GM12878 (cell line): ENCODE results near the gene RSPRY1.

Experiments used
- ASH2L ChIP-seq: fragments of 300-600, 200-600 bp; sonication (generic); IDR thresholded peaks from 2 replicates; pipeline ENCODE4 v1.6.1; 2017; ENCODE audit warnings: low read depth, mild to moderate bottlenecking, borderline replicate concordance
- CREB1 ChIP-seq: IDR thresholded peaks from 2 replicates; pipeline ENCODE4 v1.6.1; 2012; ENCODE audit warnings: low read depth, mild to moderate bottlenecking, inconsistent platforms
- DPF2 ChIP-seq: fragments of 450-650 bp; IDR thresholded peaks from 2 replicates; pipeline ENCODE4 v1.6.1; 2017; ENCODE audit warnings: mild to moderate bottlenecking
- EP300 ChIP-seq, 2 experiments: fragments of 150-350 bp in 1 of 2; IDR thresholded peaks; 2 replicates each; pipeline ENCODE4 v1.6.1; 2011 to 2012; ENCODE audit warnings: low read depth in 2 of 2, low read length in 2 of 2, borderline replicate concordance in 1 of 2, improper control_type of control experiment in 1 of 2, inconsistent platforms in 1 of 2; ENCODE audit not compliant: control insufficient read depth in 1 of 2
- FOS ChIP-seq: IDR thresholded peaks from 3 replicates; pipeline ENCODE4 v1.6.1; 2011; ENCODE audit warnings: borderline replicate concordance; ENCODE audit not compliant: insufficient read length; ENCODE audit errors: extremely low read depth
- GABPA ChIP-seq: IDR thresholded peaks from 2 replicates; pipeline ENCODE4 v1.6.1; 2014; ENCODE audit warnings: antibody characterized with exemption, low read depth, mild to moderate bottlenecking, inconsistent platforms
- PBX3 ChIP-seq: IDR thresholded peaks from 2 replicates; pipeline ENCODE4 v1.6.1; 2011; ENCODE audit warnings: mild to moderate bottlenecking, low read depth, low read length, moderate library complexity; ENCODE audit not compliant: insufficient replicate concordance
- POLR2AphosphoS2 ChIP-seq: IDR thresholded peaks from 2 replicates; pipeline ENCODE4 v1.6.1; 2011; ENCODE audit warnings: low read depth, mild to moderate bottlenecking, low read length, improper control_type of control experiment, moderate library complexity
- YY1 ChIP-seq: IDR thresholded peaks from 2 replicates; pipeline ENCODE4 v1.6.1; 2011; ENCODE audit warnings: low read depth, mild to moderate bottlenecking, low read length
- TF ChIP-seq, protein P1 (sequence below), 3 experiments: IDR thresholded peaks in 2 of 3; conservative IDR thresholded peaks in 1 of 3; 2 replicates each; pipeline ENCODE4 v1.5.1; 2011; ENCODE audit warnings: low read depth in 3 of 3, low read length in 3 of 3, mild to moderate bottlenecking in 3 of 3, control low read depth in 2 of 3, moderate library complexity in 2 of 3, inconsistent platforms in 1 of 3, mixed read lengths in 1 of 3; ENCODE audit not compliant: control insufficient read depth in 2 of 3, insufficient read depth in 1 of 3; ENCODE audit errors: extremely low read depth in 1 of 3
- TF ChIP-seq, protein P2 (sequence below): IDR thresholded peaks from 2 replicates; pipeline ENCODE4 v1.6.1; 2011; ENCODE audit warnings: borderline replicate concordance, low read depth, mild to moderate bottlenecking, moderate library complexity, low read length; ENCODE audit not compliant: insufficient read depth, poor library complexity, severe bottlenecking
- TF ChIP-seq, protein P3 (sequence below): IDR thresholded peaks from 2 replicates; pipeline ENCODE4 v1.6.1; 2012; ENCODE audit warnings: low read depth, low read length, improper control_type of control experiment
- TF ChIP-seq, protein P4 (sequence below): fragments of 150-350 bp; IDR thresholded peaks from 2 replicates; pipeline ENCODE4 v1.6.1; 2014; ENCODE audit warnings: mild to moderate bottlenecking, low read depth, low read length

DNA sequence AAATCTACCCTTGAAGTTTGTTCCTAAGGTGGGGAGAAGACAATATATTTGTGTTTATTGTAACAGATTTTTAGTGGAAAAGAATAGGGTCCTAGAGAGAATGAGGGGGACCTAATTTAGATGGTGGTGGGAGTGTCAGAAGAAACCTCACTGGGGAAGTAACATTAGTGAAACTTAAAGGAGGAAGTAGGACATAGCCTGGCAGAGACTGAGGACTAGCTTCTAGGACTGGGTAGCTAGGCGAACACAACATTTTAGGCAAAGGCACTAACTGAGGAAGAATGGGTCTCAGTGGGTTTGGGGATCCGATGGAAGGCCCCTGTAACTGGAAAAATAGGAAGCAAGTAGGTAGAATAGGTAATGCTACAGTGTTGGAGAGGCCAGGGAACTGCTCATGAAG, 54.7 kb downstream of the RSPRY1 start:
- TF ChIP-seq, protein P1, sequence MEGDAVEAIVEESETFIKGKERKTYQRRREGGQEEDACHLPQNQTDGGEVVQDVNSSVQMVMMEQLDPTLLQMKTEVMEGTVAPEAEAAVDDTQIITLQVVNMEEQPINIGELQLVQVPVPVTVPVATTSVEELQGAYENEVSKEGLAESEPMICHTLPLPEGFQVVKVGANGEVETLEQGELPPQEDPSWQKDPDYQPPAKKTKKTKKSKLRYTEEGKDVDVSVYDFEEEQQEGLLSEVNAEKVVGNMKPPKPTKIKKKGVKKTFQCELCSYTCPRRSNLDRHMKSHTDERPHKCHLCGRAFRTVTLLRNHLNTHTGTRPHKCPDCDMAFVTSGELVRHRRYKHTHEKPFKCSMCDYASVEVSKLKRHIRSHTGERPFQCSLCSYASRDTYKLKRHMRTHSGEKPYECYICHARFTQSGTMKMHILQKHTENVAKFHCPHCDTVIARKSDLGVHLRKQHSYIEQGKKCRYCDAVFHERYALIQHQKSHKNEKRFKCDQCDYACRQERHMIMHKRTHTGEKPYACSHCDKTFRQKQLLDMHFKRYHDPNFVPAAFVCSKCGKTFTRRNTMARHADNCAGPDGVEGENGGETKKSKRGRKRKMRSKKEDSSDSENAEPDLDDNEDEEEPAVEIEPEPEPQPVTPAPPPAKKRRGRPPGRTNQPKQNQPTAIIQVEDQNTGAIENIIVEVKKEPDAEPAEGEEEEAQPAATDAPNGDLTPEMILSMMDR (IDR thresholded peaks at IDR 0.05 in 2 of 3, conservative IDR thresholded peaks at IDR 0.05 in 1 of 3; ENCODE audit: control insufficient read depth in 2 of 3, extremely low read depth in 1 of 3, insufficient read depth in 1 of 3, low read depth in 3 of 3, low read length in 3 of 3) = no peak
- TF ChIP-seq DPF2 (no peak), EP300 (IDR thresholded peaks at IDR 0.05; ENCODE audit: borderline replicate concordance in 1 of 2, control insufficient read depth in 1 of 2, low read depth in 2 of 2, low read length in 2 of 2) (no peak), YY1 (no peak), PBX3 (no peak), POLR2AphosphoS2 (no peak), ASH2L (no peak), GABPA (no peak), CREB1 (no peak), FOS (no peak)
- TF ChIP-seq, protein P2, sequence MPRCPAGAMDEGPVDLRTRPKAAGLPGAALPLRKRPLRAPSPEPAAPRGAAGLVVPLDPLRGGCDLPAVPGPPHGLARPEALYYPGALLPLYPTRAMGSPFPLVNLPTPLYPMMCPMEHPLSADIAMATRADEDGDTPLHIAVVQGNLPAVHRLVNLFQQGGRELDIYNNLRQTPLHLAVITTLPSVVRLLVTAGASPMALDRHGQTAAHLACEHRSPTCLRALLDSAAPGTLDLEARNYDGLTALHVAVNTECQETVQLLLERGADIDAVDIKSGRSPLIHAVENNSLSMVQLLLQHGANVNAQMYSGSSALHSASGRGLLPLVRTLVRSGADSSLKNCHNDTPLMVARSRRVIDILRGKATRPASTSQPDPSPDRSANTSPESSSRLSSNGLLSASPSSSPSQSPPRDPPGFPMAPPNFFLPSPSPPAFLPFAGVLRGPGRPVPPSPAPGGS = no peak
- TF ChIP-seq, protein P3, sequence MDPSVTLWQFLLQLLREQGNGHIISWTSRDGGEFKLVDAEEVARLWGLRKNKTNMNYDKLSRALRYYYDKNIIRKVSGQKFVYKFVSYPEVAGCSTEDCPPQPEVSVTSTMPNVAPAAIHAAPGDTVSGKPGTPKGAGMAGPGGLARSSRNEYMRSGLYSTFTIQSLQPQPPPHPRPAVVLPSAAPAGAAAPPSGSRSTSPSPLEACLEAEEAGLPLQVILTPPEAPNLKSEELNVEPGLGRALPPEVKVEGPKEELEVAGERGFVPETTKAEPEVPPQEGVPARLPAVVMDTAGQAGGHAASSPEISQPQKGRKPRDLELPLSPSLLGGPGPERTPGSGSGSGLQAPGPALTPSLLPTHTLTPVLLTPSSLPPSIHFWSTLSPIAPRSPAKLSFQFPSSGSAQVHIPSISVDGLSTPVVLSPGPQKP = no peak
- TF ChIP-seq, protein P4, sequence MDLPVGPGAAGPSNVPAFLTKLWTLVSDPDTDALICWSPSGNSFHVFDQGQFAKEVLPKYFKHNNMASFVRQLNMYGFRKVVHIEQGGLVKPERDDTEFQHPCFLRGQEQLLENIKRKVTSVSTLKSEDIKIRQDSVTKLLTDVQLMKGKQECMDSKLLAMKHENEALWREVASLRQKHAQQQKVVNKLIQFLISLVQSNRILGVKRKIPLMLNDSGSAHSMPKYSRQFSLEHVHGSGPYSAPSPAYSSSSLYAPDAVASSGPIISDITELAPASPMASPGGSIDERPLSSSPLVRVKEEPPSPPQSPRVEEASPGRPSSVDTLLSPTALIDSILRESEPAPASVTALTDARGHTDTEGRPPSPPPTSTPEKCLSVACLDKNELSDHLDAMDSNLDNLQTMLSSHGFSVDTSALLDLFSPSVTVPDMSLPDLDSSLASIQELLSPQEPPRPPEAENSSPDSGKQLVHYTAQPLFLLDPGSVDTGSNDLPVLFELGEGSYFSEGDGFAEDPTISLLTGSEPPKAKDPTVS = no peak
